ENCODE measurements around the gene VSIG10.
"Not testable (repeated sequence)": the region's sequence is repeated elsewhere in the genome, so short reads cannot be mapped to it uniquely, and the experiment has no call there.

The VSIG10 gene

DNA sequence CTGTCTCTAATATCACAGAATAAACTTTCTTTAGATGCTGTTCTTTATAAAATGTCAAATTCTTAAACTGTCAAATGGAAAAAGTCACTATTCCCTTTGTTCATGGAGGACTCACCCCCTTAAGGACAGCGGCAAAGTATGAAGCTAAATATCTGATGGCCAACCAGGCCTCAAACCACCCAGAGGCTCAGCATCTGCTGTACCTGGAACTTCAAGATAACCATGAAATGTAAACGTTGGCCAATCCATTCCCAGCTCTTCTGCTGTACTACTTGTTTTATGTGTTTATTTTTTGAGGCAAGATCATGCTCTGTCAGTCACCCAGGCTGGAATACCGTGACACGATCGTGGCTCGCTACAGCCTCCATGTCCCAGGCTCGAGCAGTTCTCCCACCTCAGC lies 71.6 kb downstream of the VSIG10 start:
- no peak for DNase-seq

DNA sequence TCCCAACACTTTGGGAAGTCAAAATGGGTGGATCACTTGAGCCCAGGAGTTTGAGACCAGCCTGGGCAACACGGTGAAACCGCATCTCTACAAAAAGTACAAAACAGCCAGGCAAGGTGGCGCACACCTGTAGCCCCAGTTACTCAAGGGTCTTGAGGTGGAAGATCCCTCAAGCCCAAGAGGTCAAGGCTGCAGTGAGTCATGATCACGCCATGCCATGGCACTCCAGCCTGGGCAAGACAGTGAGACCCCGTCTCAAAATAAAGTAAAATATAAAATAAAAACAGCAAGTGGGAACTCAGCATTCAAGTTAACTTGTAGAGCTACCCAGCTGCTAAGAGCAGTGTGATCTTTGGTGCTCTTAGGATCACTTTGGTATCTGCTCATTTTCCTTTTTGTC lies 74.6 kb downstream of the VSIG10 start:
- DNase-seq = no peak

- no peak for DNase-seq
Measured at GRCh38 chr12:118025168-118025567, 78.6 kb downstream of the VSIG10 start.

DNA sequence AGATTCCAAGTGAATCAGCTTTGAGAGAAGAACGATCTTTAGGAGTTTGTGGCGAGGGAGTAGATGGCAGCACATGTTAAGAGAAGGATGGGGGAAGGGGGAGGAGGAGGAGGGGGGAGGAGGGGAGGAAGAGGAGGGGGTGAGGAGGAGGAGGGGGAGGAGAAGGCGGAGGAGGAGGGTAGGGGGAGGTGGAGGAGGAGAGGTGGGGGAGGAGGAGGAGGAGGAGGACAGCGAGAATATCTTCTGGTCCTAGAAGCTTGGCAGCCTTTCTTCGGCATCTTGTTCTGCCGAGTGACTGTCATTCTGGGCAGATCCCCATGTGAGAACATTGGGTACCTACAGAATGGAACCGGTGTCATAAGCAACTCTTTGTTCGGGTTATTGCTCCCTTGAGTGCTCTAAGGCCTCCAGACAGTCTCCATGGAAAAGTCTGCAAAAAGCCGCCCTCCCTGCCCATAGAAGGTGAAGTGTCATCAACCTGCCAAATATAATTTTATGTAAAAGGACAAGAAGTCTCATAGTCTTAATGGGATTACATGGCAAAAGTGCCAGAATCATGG lies 80.4 kb downstream of the VSIG10 start:
- DNase-seq = no peak

DNA sequence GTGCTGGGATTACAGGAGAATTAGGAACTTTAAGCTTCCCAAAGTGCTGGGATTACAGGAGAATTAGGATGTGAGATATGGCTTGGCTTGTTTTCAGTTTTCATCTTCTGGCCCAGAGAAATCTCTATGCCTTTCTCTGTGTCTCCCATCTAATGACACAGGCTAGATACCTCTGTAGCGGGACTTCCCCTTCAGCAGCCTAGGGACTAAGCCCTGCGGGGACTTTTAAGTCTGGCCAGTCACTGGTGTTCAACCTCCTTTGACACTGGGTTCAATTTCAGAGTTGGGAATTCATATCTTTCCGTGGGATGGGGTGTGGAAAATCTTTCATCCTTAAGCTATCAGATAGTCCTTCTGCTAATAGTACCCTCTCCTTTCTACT lies 81.1 kb downstream of the VSIG10 start:
- no peak for DNase-seq

- not testable (repeated sequence) for DNase-seq
Measured at GRCh38 chr12:118022097-118022727, 81.6 kb downstream of the VSIG10 start.

DNA sequence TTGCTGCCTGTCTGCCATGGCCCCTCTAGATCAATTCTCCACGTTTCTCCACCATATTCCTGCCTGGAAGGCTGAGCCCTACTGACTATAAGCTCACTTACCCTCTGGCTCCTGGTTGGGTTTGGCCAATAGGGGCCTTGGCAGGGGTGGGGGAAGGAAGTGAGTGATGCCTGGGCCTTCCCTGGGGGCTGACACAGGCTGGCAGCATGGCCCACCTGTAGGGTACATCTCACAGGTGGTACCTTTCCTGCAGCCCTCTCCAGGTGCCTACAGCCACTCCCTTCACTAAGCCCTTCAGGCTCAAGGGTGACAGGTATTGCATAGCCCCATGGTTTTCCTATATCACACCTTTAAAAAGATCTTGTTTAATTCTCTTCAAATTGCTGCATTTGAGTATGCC lies 83.8 kb downstream of the VSIG10 start:
- no peak for DNase-seq

DNA sequence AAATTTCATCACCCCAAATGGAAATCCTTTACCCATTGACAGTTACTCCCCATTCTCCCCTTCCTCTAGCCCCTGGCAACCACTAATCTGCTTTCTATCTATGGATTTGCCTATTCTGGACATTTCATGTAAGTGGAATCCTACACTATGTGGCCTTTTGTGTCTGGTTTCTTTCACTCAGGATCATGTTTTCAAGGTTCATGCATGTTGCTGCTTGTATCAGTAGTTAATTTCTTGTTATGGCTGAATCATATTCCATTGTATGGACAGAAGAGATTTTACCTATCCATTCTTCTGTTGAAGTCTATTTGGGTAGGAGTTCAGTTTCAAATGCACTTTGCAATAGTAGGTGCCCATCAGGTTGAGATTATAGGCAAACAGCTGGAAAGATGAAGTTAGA lies 85.9 kb downstream of the VSIG10 start:
- DNase-seq = no peak

- peak; percentile 94 for DNase-seq
Measured at GRCh38 chr12:118016424-118017264, 87.2 kb downstream of the VSIG10 start, which contains the start of gene RFC5. RFC5 (plus strand) TSS chr12:118016703; CDS start chr12:118016828, 125 bp downstream.

DNA sequence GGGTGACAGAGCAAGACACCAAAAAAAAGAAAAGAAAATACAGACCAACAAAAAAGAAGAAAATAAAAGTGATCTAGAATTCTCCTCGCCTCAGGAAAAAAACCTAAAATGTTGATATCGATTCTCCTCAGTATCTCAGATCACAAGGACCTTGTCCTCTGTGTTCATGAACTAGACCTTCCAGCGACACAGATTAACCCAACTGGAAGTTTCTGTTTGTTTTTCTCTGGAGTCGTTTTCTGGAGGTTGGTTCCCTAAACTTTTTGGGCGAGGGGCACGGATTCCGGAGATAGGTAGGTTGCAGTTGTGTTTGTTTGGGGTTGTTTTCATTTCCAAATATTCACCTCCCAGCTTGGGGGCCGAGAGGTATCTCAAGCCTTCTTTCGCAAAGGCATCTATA lies 87.9 kb downstream of the VSIG10 start:
- no peak for DNase-seq

DNA sequence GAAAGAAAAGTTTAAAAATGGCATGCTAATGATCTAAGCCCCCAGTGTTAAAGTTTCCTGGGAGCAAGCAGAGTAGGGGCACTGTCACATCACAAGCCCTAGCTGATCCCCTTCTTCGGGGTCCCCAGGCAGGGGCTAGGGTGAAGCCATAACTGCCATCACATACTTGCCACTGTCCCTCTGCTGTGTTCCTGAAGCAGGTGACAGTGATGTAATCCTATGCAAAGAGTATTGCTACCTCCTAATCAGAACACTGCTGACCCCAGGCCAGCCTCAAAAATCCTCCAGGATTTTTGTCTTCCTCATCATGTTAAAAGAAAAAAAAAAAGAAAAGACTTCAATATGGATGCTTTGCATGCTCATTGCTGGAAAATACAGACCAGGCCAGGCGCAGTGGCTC lies 88.5 kb downstream of the VSIG10 start:
- no peak for DNase-seq

Measured in SHP77 treated with DMSO at 0.1 percent for 48 hours (cell line).